ENCODE measurements around the gene CLEC7A. TPM values are rescaled to one million over a fixed set of nuclear protein-coding genes. Genes with fewer than 3 reads are reported as not detected.

Gene CLEC7A
- not detected in 2 replicates for total RNA-seq (2011; cell fraction: chromatin; rRNA removed; ENCODE audit: low replicate concordance)
- not detected in 2 replicates for total RNA-seq (2011; cell fraction: nucleolus; rRNA removed)
- not detected in 2 replicates for total RNA-seq (2011; cell fraction: nucleoplasm; rRNA removed)
- total RNA-seq (2014; rRNA removed) (not detected in 2 replicates), total RNA-seq (2014; rRNA removed; fragmentation: Illumina TruSeq; extraction: Trizol) (not detected in 2 replicates), total RNA-seq (2015; rRNA removed; fragmentation: Illumina TruSeq; extraction: Trizol) (not detected in 2 replicates), total RNA-seq (2021) (0.16 TPM in 1 of 2 replicates, not detected in the other), polyA plus RNA-seq (2011; rRNA removed) (not detected in 2 replicates), polyA plus RNA-seq (2014; fragmentation: Illumina TruSeq; extraction: Trizol) (not detected in 2 replicates), polyA plus RNA-seq (2014; fragmentation: Nextera tagmentation; extraction: Ambion mirVana) (not detected), polyA plus RNA-seq (2014; rRNA removed) (not detected in 2 replicates), polyA minus RNA-seq (2011; rRNA and poly(A)+ RNA removed) (not detected in 2 replicates), Bru-seq, nascent RNA (percentile 11 among the genes with signal in this experiment), BruChase-seq, experiment 1, labeled RNA remaining after a 2-hour chase (not detected), BruChase-seq, experiment 2, labeled RNA remaining after a 6-hour chase (percentile 7 among the genes with signal in this experiment)
- not detected in 2 replicates for polyA plus RNA-seq (2011; cell fraction: cytosol; rRNA removed)
- not detected in 2 replicates for polyA plus RNA-seq (2011; cell fraction: nucleus; rRNA removed)
- 0.09 TPM in 1 of 2 replicates, not detected in the other for polyA plus RNA-seq (2012)
- polyA minus RNA-seq (2011; cell fraction: cytosol; rRNA and poly(A)+ RNA removed): not detected in 2 replicates
- polyA minus RNA-seq (2011; cell fraction: nucleus; rRNA and poly(A)+ RNA removed): not detected in 2 replicates
- long read RNA-seq, experiment 1: 0 reads
- long read RNA-seq, experiment 2: 0 reads
- long read RNA-seq, experiment 3: 0 reads

- Histone ChIP-seq H3K9ac (ENCODE audit: insufficient read depth in 1 of 2, low read depth in 2 of 2, low read length in 2 of 2) (no peak within 1 kb of the TSS), H3K4me3 (no peak within 1 kb of the TSS), H3K9me3 (replicated peaks; ENCODE audit: control insufficient read depth, insufficient read depth, low read depth, low read length) (no peaks in the 10 kb centered on the region), H2AFZ (ENCODE audit: low read depth, low read length) (no peak within 1 kb of the TSS), H3K79me2 (ENCODE audit: control insufficient read depth, insufficient read depth, low read length) (no peaks in the 10 kb centered on the region), H3K36me3 (ENCODE audit: control insufficient read depth, insufficient read depth, low read length) (no peaks in the 10 kb centered on the region), H3K9me1 (ENCODE audit: control insufficient read depth, insufficient read depth, low read length) (no peaks in the 10 kb centered on the region), H3K4me1 (replicated peaks in 1 of 2; ENCODE audit: control insufficient read depth in 2 of 2, insufficient read depth in 2 of 2, low read length in 2 of 2) (no peaks in the 10 kb centered on the region), H3K4me2 (ENCODE audit: insufficient read depth, low read length) (no peak within 1 kb of the TSS), H4K20me1 (replicated peaks; ENCODE audit: control insufficient read depth, insufficient read depth, low read length) (no peaks in the 10 kb centered on the region), H3K27ac (ENCODE audit: extremely low read depth, low read depth, low read length) (no peak within 1 kb of the TSS), H3K27me3 (ENCODE audit: control insufficient read depth in 2 of 2, insufficient read depth in 2 of 2, low read length in 2 of 2) (no peaks in the 10 kb centered on the region; a peak in 1 of 5 replicates)
- ChIA-PET CTCF (ENCODE audit: low intra/inter-chr PET ratio) (no interaction called here), POLR2A (no interaction called here)
- intact Hi-C loops (cut with micrococcal nuclease) (no loop called here), in situ Hi-C loops (cut with MboI) (loop anchor here (25.0 kb wide), 1 partner anchor 318 kb away; no protein-coding TSS in a partner anchor)
- DNase-seq (ENCODE audit: extremely low read depth in 1 of 4, low spot score in 3 of 4): no peak
- no TSS peak for BruUV-seq (replicated peaks)
- no peak for FAIRE-seq
- WGBS (ENCODE audit: insufficient coverage, low coverage, missing lambda C conversion rate): 38% methylated on average over 1 of the region's 1 CpG
- no peak for ATAC-seq
- no peak for TF ChIP-seq ZNF395 (CRISPR knock-in tag; IDR thresholded peaks at IDR 0.05)
- no peak for TF ChIP-seq ZKSCAN1 (IDR thresholded peaks at IDR 0.05; ENCODE audit: low read depth, low read length)
- TF ChIP-seq CSDE1 (IDR thresholded peaks at IDR 0.05): no peak
- TF ChIP-seq RBM25 (IDR thresholded peaks at IDR 0.05; ENCODE audit: low read depth, low read length, severe bottlenecking): no peak
- TF ChIP-seq C11orf30 (IDR thresholded peaks at IDR 0.05; ENCODE audit: low read depth): peak; percentile 49
- no peak for TF ChIP-seq ZNF644 (tag; IDR thresholded peaks at IDR 0.05; ENCODE audit: low read depth)
- TF ChIP-seq TBL1XR1 (IDR thresholded peaks at IDR 0.05; ENCODE audit: low read length in 2 of 2): no peak
- no peak for TF ChIP-seq SOX6 (IDR thresholded peaks at IDR 0.05)
- TF ChIP-seq MEF2A (IDR thresholded peaks at IDR 0.05; ENCODE audit: control insufficient read depth, low read depth, low read length): no peak
- no peak for TF ChIP-seq MYNN (IDR thresholded peaks at IDR 0.05)
- TF ChIP-seq MYNN (CRISPR knock-in tag; IDR thresholded peaks at IDR 0.05): no peak
- no peak for TF ChIP-seq ZNF699 (CRISPR knock-in tag; IDR thresholded peaks at IDR 0.05; ENCODE audit: insufficient replicate concordance)
- no peak for TF ChIP-seq HNRNPUL1 (IDR thresholded peaks at IDR 0.05; ENCODE audit: low read length)
- TF ChIP-seq HNRNPH1 (optimal IDR thresholded peaks at IDR 0.05; ENCODE audit: low read depth, low read length): no peak
- TF ChIP-seq MAFG (tag; conservative IDR thresholded peaks at IDR 0.05): no peak
- no peak for TF ChIP-seq CREB3 (tag; conservative IDR thresholded peaks at IDR 0.05; ENCODE audit: low read depth)
- no peak for TF ChIP-seq MBD2 (IDR thresholded peaks at IDR 0.05; ENCODE audit: borderline replicate concordance, low read depth)
- TF ChIP-seq MAFF (IDR thresholded peaks at IDR 0.05; ENCODE audit: low read length): peak; percentile 33; the same call in 1 of the 2 replicates
- peak; percentile 58 for TF ChIP-seq MAFK (IDR thresholded peaks at IDR 0.05; ENCODE audit: low read length)
- no peak for TF ChIP-seq ZNF282 (CRISPR knock-in tag; IDR thresholded peaks at IDR 0.05)
- TF ChIP-seq ZNF316 (IDR thresholded peaks at IDR 0.05): peak; percentile 65
Measured at GRCh38 chr12:10130042-10130441, at the start of gene CLEC7A. CLEC7A (minus strand) TSS chr12:10130199; CDS start chr12:10130082, 117 bp downstream.

Data from K562 (cell line).